H9 (cell line): Measurements from ENCODE around the gene SLC27A6. TPM values are rescaled to one million over a fixed set of nuclear protein-coding genes. Genes with fewer than 3 reads are reported as not detected.

Experiments used
- DNase-seq: peaks from one replicate; pipeline ENCODE4 v3.0.0-alpha.2; 2017
- H2AFZ ChIP-seq: one replicate; pipeline ENCODE4 v1.6.1; 2013; ENCODE audit warnings: mild to moderate bottlenecking, low read length, control low read depth, moderate library complexity
- H2AK5ac ChIP-seq: 2 replicates; pipeline ENCODE4 v1.6.1; 2013; ENCODE audit warnings: low read length, control low read depth, mixed read lengths; ENCODE audit not compliant: insufficient read length
- H2BK120ac ChIP-seq: one replicate; pipeline ENCODE4 v1.6.1; 2013; ENCODE audit warnings: low read depth, mild to moderate bottlenecking, low read length, control low read depth, inconsistent platforms; ENCODE audit not compliant: poor library complexity, severe bottlenecking
- H2BK12ac ChIP-seq: 2 replicates; pipeline ENCODE4 v1.6.1; 2013; ENCODE audit warnings: low read length, control low read depth, mixed read lengths, low read depth; ENCODE audit not compliant: insufficient read length
- H2BK15ac ChIP-seq: 2 replicates; pipeline ENCODE4 v1.6.1; 2013; ENCODE audit warnings: low read depth, low read length, control low read depth
- H2BK20ac ChIP-seq: one replicate; pipeline ENCODE4 v1.6.1; 2013; ENCODE audit warnings: low read depth, mild to moderate bottlenecking, low read length, control low read depth, inconsistent platforms; ENCODE audit not compliant: poor library complexity, severe bottlenecking
- H2BK5ac ChIP-seq: 2 replicates; pipeline ENCODE4 v1.6.1; 2013; ENCODE audit warnings: low read length, control low read depth, mixed read lengths; ENCODE audit not compliant: insufficient read length
- H3K14ac ChIP-seq: 2 replicates; pipeline ENCODE4 v1.6.1; 2013; ENCODE audit warnings: low read length, control low read depth; ENCODE audit not compliant: insufficient read depth
- H3K18ac ChIP-seq: 2 replicates; pipeline ENCODE4 v1.6.1; 2013; ENCODE audit warnings: low read depth, mild to moderate bottlenecking, mixed read lengths, low read length, control low read depth; ENCODE audit not compliant: insufficient read length
- H3K23ac ChIP-seq: 2 replicates; pipeline ENCODE4 v1.6.1; 2013; ENCODE audit warnings: low read length, control low read depth, mixed read lengths, low read depth; ENCODE audit not compliant: insufficient read length
- H3K23me2 ChIP-seq: 2 replicates; pipeline ENCODE4 v1.6.1; 2013; ENCODE audit warnings: low read depth, mild to moderate bottlenecking, mixed read lengths, low read length, control low read depth; ENCODE audit not compliant: insufficient read length, poor library complexity, severe bottlenecking
- H3K27ac ChIP-seq: 2 replicates; pipeline ENCODE4 v1.5.1; 2013; ENCODE audit warnings: low read length, control low read depth, mixed read lengths, low read depth; ENCODE audit not compliant: insufficient read length
- H3K27me3 ChIP-seq: 2 replicates; pipeline ENCODE4 v1.6.1; 2013; ENCODE audit warnings: low read length, control low read depth, inconsistent platforms; ENCODE audit not compliant: insufficient read depth
- H3K4ac ChIP-seq: 2 replicates; pipeline ENCODE4 v1.6.1; 2013; ENCODE audit warnings: low read depth, mild to moderate bottlenecking, control low read depth, inconsistent platforms, low read length, moderate library complexity
- H3K4me1 ChIP-seq: 2 replicates; pipeline ENCODE4 v1.6.1; 2013; ENCODE audit warnings: low read length, control low read depth, inconsistent platforms; ENCODE audit not compliant: insufficient read depth
- H3K4me2 ChIP-seq: 2 replicates; pipeline ENCODE4 v1.6.1; 2013; ENCODE audit warnings: low read length, control low read depth, mixed read lengths; ENCODE audit not compliant: insufficient read length, insufficient read depth
- H3K56ac ChIP-seq: 2 replicates; pipeline ENCODE4 v1.6.1; 2013; ENCODE audit warnings: low read depth, mild to moderate bottlenecking, mixed read lengths, low read length, control low read depth; ENCODE audit not compliant: insufficient read length
- H3K79me1 ChIP-seq: 2 replicates; pipeline ENCODE4 v1.6.1; 2013; ENCODE audit warnings: low read depth, mild to moderate bottlenecking, moderate library complexity, low read length, control low read depth, inconsistent platforms; ENCODE audit not compliant: insufficient read depth, poor library complexity, severe bottlenecking
- H3K79me2 ChIP-seq: 2 replicates; pipeline ENCODE4 v1.6.1; 2013; ENCODE audit warnings: low read length, control low read depth, inconsistent platforms; ENCODE audit not compliant: insufficient read depth
- H3K9ac ChIP-seq: 2 replicates; pipeline ENCODE4 v1.6.1; 2013; ENCODE audit warnings: low read length, control low read depth, mixed read lengths; ENCODE audit not compliant: insufficient read length; ENCODE audit errors: extremely low read depth
- H3K9me3 ChIP-seq: one replicate; pipeline ENCODE4 v1.6.1; 2013; ENCODE audit warnings: low read depth, low read length, inconsistent platforms; ENCODE audit not compliant: control insufficient read depth
- H3T11ph ChIP-seq: one replicate; pipeline ENCODE4 v1.6.1; 2013; ENCODE audit warnings: mild to moderate bottlenecking, low read length, control low read depth, inconsistent platforms
- H4K20me1 ChIP-seq: one replicate; pipeline ENCODE4 v1.6.1; 2013; ENCODE audit not compliant: control insufficient read depth, insufficient read length, insufficient read depth
- H4K5ac ChIP-seq: 2 replicates; pipeline ENCODE4 v1.6.1; 2013; ENCODE audit warnings: low read depth, mild to moderate bottlenecking, mixed read lengths, low read length, control low read depth; ENCODE audit not compliant: insufficient read length
- H4K8ac ChIP-seq: replicated peaks from 2 replicates; pipeline ENCODE4 v1.6.1; 2013; ENCODE audit warnings: low read length, control low read depth, mixed read lengths, low read depth; ENCODE audit not compliant: insufficient read length
- H4K91ac ChIP-seq: 2 replicates; pipeline ENCODE4 v1.6.1; 2013; ENCODE audit warnings: low read depth, mild to moderate bottlenecking, moderate library complexity, mixed read lengths, low read length, control low read depth; ENCODE audit not compliant: insufficient read length
- H3K27ac Mint-ChIP-seq, 3 experiments: 2 replicates in 2 of 3; 3 replicates in 1 of 3; pipeline ENCODE4 v1.8.0; 2020 to 2021; ENCODE audit warnings: mixed read lengths in 3 of 3, mild to moderate bottlenecking in 1 of 3, moderate library complexity in 1 of 3
- H3K27me3 Mint-ChIP-seq: 2 replicates; pipeline ENCODE4 v1.8.0; 2021; ENCODE audit warnings: low read depth, mild to moderate bottlenecking, moderate library complexity, mixed read lengths
- H3K36me3 Mint-ChIP-seq, 3 experiments: 2 replicates in 2 of 3; 3 replicates in 1 of 3; pipeline ENCODE4 v1.8.0; 2020 to 2021; ENCODE audit warnings: low read depth in 3 of 3, mixed read lengths in 3 of 3; ENCODE audit not compliant: insufficient read depth in 1 of 3
- H3K4me1 Mint-ChIP-seq, 2 experiments: 2 replicates each; pipeline ENCODE4 v1.8.0; 2020; ENCODE audit warnings: mixed read lengths in 2 of 2
- H3K4me3 Mint-ChIP-seq, 2 experiments: 2 replicates in 1 of 2; 3 replicates in 1 of 2; pipeline ENCODE4 v1.8.0; 2020 to 2021; ENCODE audit warnings: mild to moderate bottlenecking in 2 of 2, mixed read lengths in 2 of 2, moderate library complexity in 1 of 2
- H3K9me3 Mint-ChIP-seq, 2 experiments: 2 replicates in 1 of 2; 3 replicates in 1 of 2; pipeline ENCODE4 v1.8.0; 2020; ENCODE audit warnings: mild to moderate bottlenecking in 2 of 2, mixed read lengths in 2 of 2, moderate library complexity in 1 of 2
- CTCF ChIP-seq: fragments of 200-600 bp; sonication (generic); conservative IDR thresholded peaks from 3 replicates; pipeline ENCODE4 v1.8.0; 2021; ENCODE audit warnings: antibody characterized with exemption, mild to moderate bottlenecking
- total RNA-seq: library from RNA; stranded (reverse); gene quantifications from 2 replicates; pipeline ENCODE4 v1.2.1, GENCODE V29; 2021

Gene SLC27A6
- total RNA-seq, 1 experiment from 2014 or later: 3.0 TPM

- Histone ChIP-seq H3K27me3 (no peaks in the 10 kb centered on the region), H3K27ac (no peak overlapping the region), H3K23ac (no peak overlapping the region), H4K20me1 (no peaks in the 10 kb centered on the region), H3K4ac (no peak overlapping the region), H2BK15ac (no peak overlapping the region), H3K9me3 (no peaks in the 10 kb centered on the region), H3K14ac (no peak overlapping the region), H3K23me2 (no peaks in the 10 kb centered on the region), H3K4me1 (no peaks in the 10 kb centered on the region), H2BK12ac (no peak overlapping the region), H3T11ph (no peak overlapping the region), H4K91ac (no peak overlapping the region), H3K79me2 (no peaks in the 10 kb centered on the region), H2AFZ (no peak overlapping the region), H3K18ac (no peak overlapping the region), H2BK20ac (no peak overlapping the region), H3K4me2 (no peak overlapping the region), H3K79me1 (no peaks in the 10 kb centered on the region), H2BK5ac (no peak overlapping the region), H2BK120ac (no peak overlapping the region), H3K9ac (no peak overlapping the region), H4K5ac (no peak overlapping the region), H3K56ac (no peak overlapping the region), H4K8ac (no peak overlapping the region), H2AK5ac (no peak overlapping the region)
- TF ChIP-seq CTCF: no peak
- Mint-ChIP-seq H3K4me3 (peak overlapping the region in 1 of 2 experiments; percentile 4; a peak in 1 of 5 replicates), H3K4me1 (no peaks in the 10 kb centered on the region), H3K36me3 (peaks cover 0 to 3% (median 0%) of the 10 kb centered on the region in 3 experiments; a peak in 3 of 7 replicates), H3K9me3 (peaks cover 4 to 6% of the 10 kb centered on the region in 2 experiments; a peak in 3 of 5 replicates), H3K27me3 (no peaks in the 10 kb centered on the region), H3K27ac (no peak overlapping the region)
- no peak for DNase-seq
Measured at GRCh38 chr5:129046151-129046550, 80.9 kb downstream of the SLC27A6 start.
